ENCODE data around the gene NCAM1.

DNA sequence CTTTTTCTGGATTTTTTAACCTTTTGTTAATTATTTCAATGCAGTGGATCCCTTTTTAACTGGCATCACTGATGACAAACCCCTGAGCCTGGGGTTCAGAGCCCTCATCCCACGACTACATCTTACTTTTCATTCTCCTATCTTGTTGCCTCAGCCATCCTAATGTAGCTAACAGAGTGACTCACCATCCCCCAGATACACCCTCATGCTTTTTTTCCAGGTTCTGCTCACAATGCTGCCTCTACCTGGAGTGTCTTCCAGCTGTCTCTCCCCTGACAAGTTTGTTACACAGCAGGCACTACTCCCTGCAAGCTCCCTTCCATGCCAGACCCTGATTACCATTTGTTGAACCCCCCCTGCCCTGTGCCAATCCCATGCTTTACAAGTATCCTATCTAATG, 135.4 kb downstream of the NCAM1 start:
- TF ChIP-seq, protein P1, sequence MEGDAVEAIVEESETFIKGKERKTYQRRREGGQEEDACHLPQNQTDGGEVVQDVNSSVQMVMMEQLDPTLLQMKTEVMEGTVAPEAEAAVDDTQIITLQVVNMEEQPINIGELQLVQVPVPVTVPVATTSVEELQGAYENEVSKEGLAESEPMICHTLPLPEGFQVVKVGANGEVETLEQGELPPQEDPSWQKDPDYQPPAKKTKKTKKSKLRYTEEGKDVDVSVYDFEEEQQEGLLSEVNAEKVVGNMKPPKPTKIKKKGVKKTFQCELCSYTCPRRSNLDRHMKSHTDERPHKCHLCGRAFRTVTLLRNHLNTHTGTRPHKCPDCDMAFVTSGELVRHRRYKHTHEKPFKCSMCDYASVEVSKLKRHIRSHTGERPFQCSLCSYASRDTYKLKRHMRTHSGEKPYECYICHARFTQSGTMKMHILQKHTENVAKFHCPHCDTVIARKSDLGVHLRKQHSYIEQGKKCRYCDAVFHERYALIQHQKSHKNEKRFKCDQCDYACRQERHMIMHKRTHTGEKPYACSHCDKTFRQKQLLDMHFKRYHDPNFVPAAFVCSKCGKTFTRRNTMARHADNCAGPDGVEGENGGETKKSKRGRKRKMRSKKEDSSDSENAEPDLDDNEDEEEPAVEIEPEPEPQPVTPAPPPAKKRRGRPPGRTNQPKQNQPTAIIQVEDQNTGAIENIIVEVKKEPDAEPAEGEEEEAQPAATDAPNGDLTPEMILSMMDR (conservative IDR thresholded peaks at IDR 0.05) = no peak
- TF ChIP-seq ZFX (IDR thresholded peaks at IDR 0.05) = no peak
